Neural progenitor cell (in vitro differentiated cells): ENCODE results near the gene ECT2L.

ENCODE experiments used
- CTCF ChIP-seq: fragments of 200-600 bp; sonication (generic); IDR thresholded peaks from 2 replicates; pipeline ENCODE4 v1.5.1; 2017; ENCODE audit warnings: antibody characterized with exemption, mild to moderate bottlenecking
- EZH2 ChIP-seq: fragments of 200-600 bp; sonication (generic); IDR thresholded peaks from 2 replicates; pipeline ENCODE4 v1.6.1; 2017; ENCODE audit warnings: antibody characterized with exemption, mild to moderate bottlenecking, moderate library complexity

- TF ChIP-seq CTCF (no peak), EZH2 (no peak)
Measured at GRCh38 chr6:138944412-138944811, 148.5 kb downstream of the ECT2L start.
